Esophagus muscularis mucosa (tissue), 4 donors: Measurements from ENCODE around the gene TMEM150A. TPM values are rescaled to one million over a fixed set of nuclear protein-coding genes. Genes with fewer than 3 reads are reported as not detected.

Experiments
- DNase-seq: peaks from one replicate; pipeline ENCODE4 v3.0.0-alpha.2; 2017; ENCODE audit errors: extremely low spot score
- H3K27ac ChIP-seq, 4 donors: fragments of 200-600 bp; sonication (generic); replicated peaks in 1 of 4; 1 replicate in 3 of 4; 2 replicates in 1 of 4; pipeline ENCODE4 v1.5.1; 2016 to 2019; ENCODE audit warnings: mild to moderate bottlenecking in 1 of 4
- H3K27me3 ChIP-seq, 4 donors: fragments of 200-600 bp; sonication (generic); one replicate each; pipeline versions ENCODE4 v1.5.1 to v1.6.0; 2016 to 2019
- H3K36me3 ChIP-seq, 4 donors: fragments of 200-600 bp; sonication (generic); one replicate each; pipeline ENCODE4 v1.5.1; 2016 to 2019
- H3K4me1 ChIP-seq, 4 donors: fragments of 200-600 bp; sonication (generic); one replicate each; pipeline ENCODE4 v1.5.1; 2016 to 2019
- H3K4me3 ChIP-seq, 4 donors: fragments of 200-600 bp; sonication (generic); 1 replicate in 2 of 4; 2 replicates in 2 of 4; pipeline ENCODE4 v1.5.1; 2016 to 2019; ENCODE audit warnings: mild to moderate bottlenecking in 4 of 4, moderate library complexity in 1 of 4
- H3K9me3 ChIP-seq, 4 donors: fragments of 200-600 bp; sonication (generic); 1 replicate in 3 of 4; 2 replicates in 1 of 4; pipeline ENCODE4 v1.5.1; 2016 to 2019
- EP300 ChIP-seq: sonication (generic); formaldehyde crosslinking; IDR thresholded peaks from one replicate; pipeline ENCODE4 v1.6.1; 2017; ENCODE audit warnings: antibody characterized with exemption
- POLR2A ChIP-seq: fragments of 450-650 bp; IDR thresholded peaks from one replicate; pipeline ENCODE4 v1.6.1; 2017; ENCODE audit warnings: antibody characterized with exemption, moderate library complexity, mild to moderate bottlenecking, low read depth
- POLR2AphosphoS5 ChIP-seq, 2 donors: sonication (generic); formaldehyde crosslinking; IDR thresholded peaks; one replicate each; pipeline ENCODE4 v1.6.1; 2017; ENCODE audit warnings: antibody characterized with exemption in 2 of 2
- WGBS: methylation state at CpG from one replicate; pipeline ENCODE4 v1.1.5; 2018; 5-methylcytosine and 5-hydroxymethylcytosine counted together
- intact Hi-C: fragments of 100-400 bp; cut with DNase I; formaldehyde crosslinking; loops from one replicate; pipeline ENCODE4 v1.15.1; 2023
- total RNA-seq, 4 donors: library from RNA; depleted of rRNA; stranded (reverse); fragments of >200 nt; gene quantifications; one replicate each; pipeline versions ENCODE4 v1.1.0 to v1.2.1, GENCODE V29; 2016
- TF ChIP-seq, protein P1 (sequence below), 3 experiments: fragments of 200-600 bp in 2 of 3; fragments of 450-650 bp in 1 of 3; sonication (generic) in 2 of 3; IDR thresholded peaks; one replicate each; pipeline ENCODE4 v1.5.1; 2017 to 2019; ENCODE audit warnings: antibody characterized with exemption in 3 of 3, mild to moderate bottlenecking in 2 of 3, moderate library complexity in 1 of 3

TMEM150A gene
- total RNA-seq, 4 donors from 2014 or later, result 22.9 to 36.7 (median 27.5) TPM

GRCh38 chr2:85580206-85580605 is 22.3 kb downstream of the TMEM150A start:
- Histone ChIP-seq H3K27ac (peak overlapping the region in 2 of 4 donors; percentile 68 to 74), H3K4me1 (peaks cover 33 to 62% (median 57%) of the 10 kb centered on the region in 4 donors), H3K36me3 (no peaks in the 10 kb centered on the region), H3K9me3 (no peaks in the 10 kb centered on the region), H3K27me3 (no peaks in the 10 kb centered on the region), H3K4me3 (no peak overlapping the region)
- 87% methylated on average over 3 of the region's 3 CpGs for WGBS
- no peak for TF ChIP-seq POLR2AphosphoS5 (IDR thresholded peaks at IDR 0.05)
- no peak for TF ChIP-seq EP300
- TF ChIP-seq, protein P1, sequence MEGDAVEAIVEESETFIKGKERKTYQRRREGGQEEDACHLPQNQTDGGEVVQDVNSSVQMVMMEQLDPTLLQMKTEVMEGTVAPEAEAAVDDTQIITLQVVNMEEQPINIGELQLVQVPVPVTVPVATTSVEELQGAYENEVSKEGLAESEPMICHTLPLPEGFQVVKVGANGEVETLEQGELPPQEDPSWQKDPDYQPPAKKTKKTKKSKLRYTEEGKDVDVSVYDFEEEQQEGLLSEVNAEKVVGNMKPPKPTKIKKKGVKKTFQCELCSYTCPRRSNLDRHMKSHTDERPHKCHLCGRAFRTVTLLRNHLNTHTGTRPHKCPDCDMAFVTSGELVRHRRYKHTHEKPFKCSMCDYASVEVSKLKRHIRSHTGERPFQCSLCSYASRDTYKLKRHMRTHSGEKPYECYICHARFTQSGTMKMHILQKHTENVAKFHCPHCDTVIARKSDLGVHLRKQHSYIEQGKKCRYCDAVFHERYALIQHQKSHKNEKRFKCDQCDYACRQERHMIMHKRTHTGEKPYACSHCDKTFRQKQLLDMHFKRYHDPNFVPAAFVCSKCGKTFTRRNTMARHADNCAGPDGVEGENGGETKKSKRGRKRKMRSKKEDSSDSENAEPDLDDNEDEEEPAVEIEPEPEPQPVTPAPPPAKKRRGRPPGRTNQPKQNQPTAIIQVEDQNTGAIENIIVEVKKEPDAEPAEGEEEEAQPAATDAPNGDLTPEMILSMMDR (IDR thresholded peaks at IDR 0.05), result no peak
- TF ChIP-seq POLR2A, result no peak
- DNase-seq, result no peak
- intact Hi-C loops, result no loop called here

- TF ChIP-seq, protein P1 (IDR thresholded peaks at IDR 0.05), result no peak
- no peak for TF ChIP-seq POLR2AphosphoS5 (IDR thresholded peaks at IDR 0.05)
- TF ChIP-seq EP300, result no peak
- DNase-seq, result no peak
- intact Hi-C loops, result no loop called here
- Histone ChIP-seq H3K27ac (peak overlapping the region; percentile 53 to 74 (median 70)), H3K4me1 (peaks cover 26 to 54% (median 49%) of the 10 kb centered on the region in 4 donors), H3K36me3 (no peaks in the 10 kb centered on the region), H3K9me3 (no peaks in the 10 kb centered on the region), H3K4me3 (peak overlapping the region in 2 of 4 donors; percentile 36 to 54), H3K27me3 (no peaks in the 10 kb centered on the region)
- WGBS, result 56% methylated on average over 6 of the region's 6 CpGs
These were observed 23.1 kb downstream of the TMEM150A start for GRCh38 chr2:85579266-85579935.

GRCh38 chr2:85578243-85579180 is 24.0 kb downstream of the TMEM150A start:
- peak overlapping the region; percentile 53 to 74 (median 70) for H3K27ac ChIP-seq
- DNase-seq, result no peak
- 57% methylated on average over 14 of the region's 19 CpGs for WGBS
- H3K9me3 ChIP-seq, result no peaks in the 10 kb centered on the region
- peak overlapping the region; percentile 34 to 54 (median 36) for H3K4me3 ChIP-seq
- H3K4me1 ChIP-seq, result peaks cover 21 to 45% (median 41%) of the 10 kb centered on the region in 4 donors
- intact Hi-C loops, result no loop called here
- H3K36me3 ChIP-seq, result no peaks in the 10 kb centered on the region
- H3K27me3 ChIP-seq, result no peaks in the 10 kb centered on the region
- TF ChIP-seq POLR2AphosphoS5 (IDR thresholded peaks at IDR 0.05), result peak in 1 of 2 donors; percentile 44
- TF ChIP-seq, protein P1 (IDR thresholded peaks at IDR 0.05), result no peak
- TF ChIP-seq POLR2A, result no peak
- no peak for TF ChIP-seq EP300

DNA sequence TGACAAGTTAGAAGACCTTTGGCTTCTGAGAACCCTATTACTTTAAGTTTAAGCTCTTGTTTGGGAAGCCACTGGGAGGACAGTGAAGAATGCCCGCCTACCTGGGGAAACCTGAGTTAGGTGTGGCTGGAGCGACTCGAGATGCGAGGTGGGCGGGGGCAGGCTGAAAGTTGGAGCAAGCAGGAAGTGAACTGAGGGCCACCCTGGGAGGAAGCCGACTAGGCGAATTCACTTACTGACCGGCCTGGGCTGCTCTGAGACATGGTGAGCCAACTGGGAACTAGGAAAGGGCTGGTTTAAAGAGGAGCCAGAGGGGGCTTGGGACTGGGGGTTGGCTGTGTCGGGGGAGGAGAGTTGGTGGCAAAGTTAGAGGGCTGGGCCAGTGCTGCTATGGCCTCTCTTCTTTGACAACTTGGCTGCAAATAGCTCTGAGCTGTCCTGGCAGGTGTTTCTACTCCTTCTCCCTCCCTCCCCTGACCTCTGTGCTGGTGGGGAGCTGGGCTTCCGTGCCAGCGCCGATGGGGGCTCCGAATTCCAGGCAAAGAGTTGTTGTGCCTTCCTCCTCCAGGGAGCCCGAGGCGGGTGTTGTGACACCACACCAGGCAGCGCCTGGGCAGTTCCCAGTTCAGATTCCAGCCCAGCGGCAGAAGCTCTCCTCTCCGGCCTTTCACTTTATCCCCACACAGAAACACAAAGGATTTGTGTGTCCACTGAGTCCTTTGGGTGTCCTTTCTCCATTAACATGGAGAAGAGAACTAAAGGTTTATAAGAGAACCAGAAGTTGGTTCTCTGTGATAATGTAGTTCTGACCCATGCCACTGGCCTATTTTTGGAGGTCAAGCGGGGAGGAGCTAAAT is 24.9 kb downstream of the TMEM150A start, which contains the start of gene VAMP8:
Gene VAMP8 (plus strand): TSS at position 201 of the 857 bp plus-strand sequence. CDS start 61 bp downstream, at position 262.
- no peak for DNase-seq
- no peaks in the 10 kb centered on the region for H3K36me3 ChIP-seq
- no peak for TF ChIP-seq EP300
- H3K4me1 ChIP-seq, result peaks cover 20 to 42% (median 38%) of the 10 kb centered on the region in 4 donors
- intact Hi-C loops, result no loop called here
- H3K27ac ChIP-seq, result peak within 1 kb of the TSS; percentile 53 to 74 (median 70)
- 60% methylated on average over 17 of the region's 19 CpGs for WGBS
- no peaks in the 10 kb centered on the region for H3K27me3 ChIP-seq
- H3K4me3 ChIP-seq, result peak within 1 kb of the TSS; percentile 34 to 54 (median 36)
- no peaks in the 10 kb centered on the region for H3K9me3 ChIP-seq
